OCI-LY3 (cell line): ENCODE measurements around the gene MCM3AP.
"Not testable (repeated sequence)": the region's sequence is repeated elsewhere in the genome, so short reads cannot be mapped to it uniquely, and the experiment has no call there.

Experiments
- H2AFZ ChIP-seq: fragments of 200-600, 300-600 bp; shearing (Covaris generic); 2 replicates; pipeline ENCODE4 v1.6.0; 2014; ENCODE audit warnings: antibody characterized with exemption, low read depth, low read length
- H3K27ac ChIP-seq: fragments of 200-600, 300-600 bp; sonication (generic); 2 replicates; pipeline ENCODE4 v1.5.1; 2014; ENCODE audit warnings: mild to moderate bottlenecking, low read length, moderate library complexity, mixed read lengths
- H3K27me3 ChIP-seq: fragments of 200-600, 300-600 bp; sonication (generic); 2 replicates; pipeline ENCODE4 v1.6.1; 2014; ENCODE audit warnings: low read depth, low read length, mixed read lengths
- H3K36me3 ChIP-seq: fragments of 200-600, 300-600 bp; sonication (generic); replicated peaks from 2 replicates; pipeline ENCODE3; 2014; ENCODE audit warnings: low read depth, low read length, mixed read lengths
- H3K4me1 ChIP-seq: fragments of 300-600, 200-600 bp; sonication (generic); 2 replicates; pipeline ENCODE4 v1.6.1; 2014; ENCODE audit warnings: low read length, mixed read lengths
- H3K4me2 ChIP-seq: fragments of 200-600, 300-600 bp; sonication (generic); 2 replicates; pipeline ENCODE4 v1.6.1; 2014; ENCODE audit warnings: low read length, mixed read lengths
- H3K4me3 ChIP-seq: fragments of 300-600, 200-600 bp; sonication (generic); 2 replicates; pipeline ENCODE4 v1.5.1; 2014; ENCODE audit warnings: antibody characterized with exemption, mild to moderate bottlenecking, low read length, moderate library complexity
- H3K79me2 ChIP-seq: fragments of 300-600, 200-600 bp; shearing (Covaris generic); 2 replicates; pipeline ENCODE4 v1.6.1; 2014; ENCODE audit warnings: mild to moderate bottlenecking, low read length, mixed read lengths
- H3K9ac ChIP-seq: fragments of 300-600, 200-600 bp; shearing (Covaris generic); 2 replicates; pipeline ENCODE4 v1.6.0; 2014; ENCODE audit warnings: mild to moderate bottlenecking, low read length, moderate library complexity
- H3K9me3 ChIP-seq: fragments of 200-600, 300-600 bp; shearing (Covaris generic); 2 replicates; pipeline ENCODE4 v1.6.1; 2014; ENCODE audit warnings: low read length, mixed read lengths; ENCODE audit not compliant: insufficient read depth
- H4K20me1 ChIP-seq: fragments of 200-600, 300-600 bp; sonication (generic); 2 replicates; pipeline ENCODE4 v1.6.1; 2016; ENCODE audit warnings: low read length, mixed read lengths; ENCODE audit not compliant: insufficient read depth
- EZH2phosphoT487 ChIP-seq: fragments of 200-600 bp; shearing (Covaris generic); IDR thresholded peaks from 2 replicates; pipeline ENCODE4 v1.6.1; 2018; ENCODE audit warnings: antibody characterized with exemption, mixed run types, low read depth
- TF ChIP-seq, protein P1 (sequence below): fragments of 200-600, 300-600 bp; sonication (generic); IDR thresholded peaks from 2 replicates; pipeline ENCODE4 v1.5.1; 2014; ENCODE audit warnings: antibody characterized with exemption, low read length, low read depth

The MCM3AP gene

DNA sequence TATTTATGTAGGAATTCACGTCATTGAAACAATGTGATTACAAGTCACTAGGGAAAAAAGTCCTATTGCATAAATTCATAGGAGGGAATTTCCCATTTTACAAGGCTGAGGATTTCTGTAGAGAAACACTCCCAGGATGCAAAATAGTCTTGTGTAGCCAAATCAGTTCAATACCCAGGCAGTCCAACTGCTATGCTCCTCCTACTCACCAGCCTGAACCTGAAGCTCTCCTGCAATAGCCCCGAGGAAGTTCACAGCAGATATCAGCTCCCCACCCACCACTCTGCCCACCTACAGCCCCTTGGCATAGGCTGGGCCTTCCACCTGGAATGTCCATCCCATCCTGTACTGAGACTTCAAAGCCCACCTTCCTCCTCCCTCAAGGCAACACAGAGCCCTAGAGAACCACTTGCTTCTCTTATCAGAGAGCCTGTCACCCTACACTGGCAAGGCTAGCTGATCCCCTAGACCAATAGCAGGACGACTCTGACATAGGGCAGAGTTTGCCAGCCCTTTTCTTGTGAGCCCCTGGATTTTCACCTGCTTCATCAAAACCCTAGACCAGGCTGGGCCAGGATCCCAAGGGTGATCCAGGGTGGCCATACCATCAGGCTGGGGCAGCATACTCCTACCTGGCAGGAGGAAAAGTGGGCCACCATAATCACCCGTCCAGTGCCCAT is 58.4 kb downstream of the MCM3AP start:
- H2AFZ ChIP-seq, result no peak overlapping the region
- peak overlapping the region; percentile 99 for H3K4me3 ChIP-seq
- no peak for TF ChIP-seq EZH2phosphoT487
- TF ChIP-seq, protein P1, sequence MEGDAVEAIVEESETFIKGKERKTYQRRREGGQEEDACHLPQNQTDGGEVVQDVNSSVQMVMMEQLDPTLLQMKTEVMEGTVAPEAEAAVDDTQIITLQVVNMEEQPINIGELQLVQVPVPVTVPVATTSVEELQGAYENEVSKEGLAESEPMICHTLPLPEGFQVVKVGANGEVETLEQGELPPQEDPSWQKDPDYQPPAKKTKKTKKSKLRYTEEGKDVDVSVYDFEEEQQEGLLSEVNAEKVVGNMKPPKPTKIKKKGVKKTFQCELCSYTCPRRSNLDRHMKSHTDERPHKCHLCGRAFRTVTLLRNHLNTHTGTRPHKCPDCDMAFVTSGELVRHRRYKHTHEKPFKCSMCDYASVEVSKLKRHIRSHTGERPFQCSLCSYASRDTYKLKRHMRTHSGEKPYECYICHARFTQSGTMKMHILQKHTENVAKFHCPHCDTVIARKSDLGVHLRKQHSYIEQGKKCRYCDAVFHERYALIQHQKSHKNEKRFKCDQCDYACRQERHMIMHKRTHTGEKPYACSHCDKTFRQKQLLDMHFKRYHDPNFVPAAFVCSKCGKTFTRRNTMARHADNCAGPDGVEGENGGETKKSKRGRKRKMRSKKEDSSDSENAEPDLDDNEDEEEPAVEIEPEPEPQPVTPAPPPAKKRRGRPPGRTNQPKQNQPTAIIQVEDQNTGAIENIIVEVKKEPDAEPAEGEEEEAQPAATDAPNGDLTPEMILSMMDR, result no peak
- H3K9ac ChIP-seq, result peak overlapping the region; percentile 88
- H3K79me2 ChIP-seq, result peaks cover 87% of the 10 kb centered on the region
- H3K4me1 ChIP-seq, result peaks cover 25% of the 10 kb centered on the region
- H3K9me3 ChIP-seq, result no peaks in the 10 kb centered on the region
- H3K27me3 ChIP-seq, result no peaks in the 10 kb centered on the region
- peaks cover 39% of the 10 kb centered on the region for H3K36me3 ChIP-seq
- peak overlapping the region; percentile 95 for H3K4me2 ChIP-seq
- peak overlapping the region; percentile 82 for H3K27ac ChIP-seq
- peaks cover 29% of the 10 kb centered on the region for H4K20me1 ChIP-seq

DNA sequence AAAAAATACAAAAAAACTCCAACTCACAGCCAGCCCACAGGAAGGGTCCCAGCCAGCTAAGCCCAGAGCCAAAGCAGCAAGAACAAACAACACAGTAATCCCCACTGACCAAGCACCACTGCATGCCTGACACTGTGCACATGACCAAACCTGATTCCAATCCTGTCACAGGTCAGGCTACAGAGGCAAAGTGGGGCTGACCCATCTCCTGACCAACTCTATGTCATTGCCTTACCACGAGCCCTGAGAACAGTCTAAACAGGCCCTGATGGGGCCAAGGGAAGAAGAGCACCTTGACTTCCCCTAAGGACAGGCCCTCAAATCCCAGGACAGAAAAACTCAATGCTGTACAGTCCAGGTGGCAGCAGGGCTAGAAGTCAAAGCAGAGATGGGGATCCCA is 59.3 kb downstream of the MCM3AP start:
- H3K27me3 ChIP-seq, result no peaks in the 10 kb centered on the region
- peak overlapping the region; percentile 36; the same call in 1 of the 2 replicates for H3K9ac ChIP-seq
- H3K36me3 ChIP-seq, result peaks cover 37% of the 10 kb centered on the region
- peaks cover 91% of the 10 kb centered on the region for H3K79me2 ChIP-seq
- peaks cover 29% of the 10 kb centered on the region for H4K20me1 ChIP-seq
- H3K27ac ChIP-seq, result peak overlapping the region; percentile 82
- peak overlapping the region; percentile 95 for H3K4me2 ChIP-seq
- TF ChIP-seq EZH2phosphoT487, result no peak
- peaks cover 25% of the 10 kb centered on the region for H3K4me1 ChIP-seq
- H3K9me3 ChIP-seq, result no peaks in the 10 kb centered on the region
- peak overlapping the region; percentile 99 for H3K4me3 ChIP-seq
- no peak overlapping the region for H2AFZ ChIP-seq

DNA sequence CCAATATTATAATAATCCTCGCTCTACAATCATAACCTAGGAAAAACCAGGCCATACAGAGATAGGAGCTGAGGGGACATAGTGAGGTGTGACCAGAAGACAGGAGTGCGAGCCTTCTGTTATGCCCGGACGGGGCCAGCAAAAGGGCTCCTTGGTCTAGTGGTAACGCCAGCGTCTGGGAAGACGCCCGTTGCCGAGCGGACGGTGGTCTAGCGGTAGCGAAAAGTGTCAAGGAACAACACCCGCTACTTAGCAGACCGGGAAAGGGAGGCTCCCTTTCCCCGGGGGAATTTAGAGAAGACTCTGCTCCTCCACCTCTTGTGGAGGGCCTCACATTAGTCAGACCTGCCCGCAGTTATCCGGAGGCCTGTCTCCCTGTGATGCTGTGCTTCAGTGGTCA is 61.8 kb downstream of the MCM3AP start:
- Histone ChIP-seq H3K79me2 (peaks cover 92% of the 10 kb centered on the region), H4K20me1 (peaks cover 38% of the 10 kb centered on the region), H3K36me3 (peaks cover 34% of the 10 kb centered on the region), H3K4me1 (peaks cover 15% of the 10 kb centered on the region)
- not testable (repeated sequence) for H3K27me3 ChIP-seq, H3K9me3 ChIP-seq, H3K9ac ChIP-seq, H2AFZ ChIP-seq, H3K4me2 ChIP-seq, H3K27ac ChIP-seq, H3K4me3 ChIP-seq

DNA sequence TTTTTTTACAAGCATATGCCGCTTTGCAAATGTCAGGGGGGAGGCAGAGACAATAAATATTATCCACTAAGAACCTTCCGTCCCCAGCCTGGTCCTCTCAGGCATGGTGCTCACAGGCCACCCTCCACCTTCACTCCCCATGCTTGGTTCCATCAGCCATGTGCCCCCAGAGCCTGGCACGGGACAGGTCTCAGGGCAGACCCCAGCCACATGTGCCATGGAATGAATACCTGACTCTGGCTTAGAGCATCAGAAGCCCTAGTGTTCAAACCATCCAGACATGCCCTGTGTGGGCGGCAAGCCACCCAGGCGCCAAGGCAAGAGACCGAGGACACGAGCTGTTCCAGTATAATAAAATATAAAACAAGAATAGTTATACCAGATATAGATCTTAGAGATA is 62.2 kb downstream of the MCM3AP start:
- Histone ChIP-seq H3K27ac (no peak overlapping the region), H3K27me3 (no peaks in the 10 kb centered on the region), H3K79me2 (peaks cover 89% of the 10 kb centered on the region), H3K9me3 (no peaks in the 10 kb centered on the region), H3K4me3 (no peak overlapping the region), H3K36me3 (peaks cover 34% of the 10 kb centered on the region), H4K20me1 (peaks cover 38% of the 10 kb centered on the region), H3K4me2 (no peak overlapping the region), H3K9ac (no peak overlapping the region), H3K4me1 (peaks cover 15% of the 10 kb centered on the region), H2AFZ (no peak overlapping the region)
- TF ChIP-seq EZH2phosphoT487, result no peak
- TF ChIP-seq, protein P1, result no peak

DNA sequence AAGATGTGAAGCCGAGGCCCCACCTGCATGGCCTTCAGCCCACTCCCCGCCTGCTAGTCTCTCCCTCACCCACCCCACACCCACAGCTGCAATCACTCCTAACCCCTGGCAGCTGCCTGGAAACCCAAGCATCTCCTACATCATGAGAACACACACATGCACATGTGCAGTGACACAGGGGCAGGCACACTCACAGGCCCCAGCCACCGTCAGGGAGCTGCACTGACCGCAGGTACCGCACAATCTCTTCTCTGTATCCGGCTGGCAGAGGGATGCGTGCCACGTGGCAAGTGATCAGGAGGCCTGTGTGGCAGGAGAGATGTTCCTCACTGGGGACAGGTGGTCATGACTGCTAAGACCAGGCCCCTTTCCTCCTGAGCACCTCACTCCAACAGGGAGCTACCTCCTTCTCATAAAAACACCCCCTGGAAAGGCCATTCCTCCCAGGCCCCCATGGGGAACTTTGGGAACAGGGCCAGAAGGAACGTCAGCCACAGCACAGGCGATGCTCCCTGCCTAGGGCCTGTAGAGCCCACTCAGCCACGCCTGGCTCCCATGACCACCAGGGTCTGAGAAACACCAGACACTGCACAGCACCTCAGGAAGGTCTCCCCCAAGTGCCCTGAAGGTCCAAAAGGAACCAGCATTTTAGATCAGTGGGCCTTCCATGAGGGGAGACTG is 62.8 kb downstream of the MCM3AP start:
- Histone ChIP-seq H3K4me2 (no peak overlapping the region), H3K36me3 (peaks cover 32% of the 10 kb centered on the region), H3K9ac (no peak overlapping the region), H3K4me1 (peaks cover 15% of the 10 kb centered on the region), H3K79me2 (peaks cover 84% of the 10 kb centered on the region), H4K20me1 (peaks cover 41% of the 10 kb centered on the region), H3K4me3 (no peak overlapping the region), H2AFZ (no peak overlapping the region), H3K9me3 (no peaks in the 10 kb centered on the region), H3K27ac (no peak overlapping the region), H3K27me3 (no peaks in the 10 kb centered on the region)
- no peak for TF ChIP-seq EZH2phosphoT487
- TF ChIP-seq, protein P1, result no peak
